PC-9 (cell line): Measurements from ENCODE around the gene KNCN.

Source experiments
- CTCF ChIP-seq: fragments of 200-600 bp; sonication (generic); conservative IDR thresholded peaks from 2 replicates; pipeline ENCODE4 v1.6.1; 2017; ENCODE audit warnings: mixed run types, antibody characterized with exemption, mild to moderate bottlenecking, moderate library complexity
- EZH2 ChIP-seq: fragments of 200-600 bp; sonication (generic); IDR thresholded peaks from 2 replicates; pipeline ENCODE4 v1.8.0; 2017; ENCODE audit warnings: antibody characterized with exemption, low read depth

GRCh38 chr1:46525253-46525983, 26.0 kb downstream of the KNCN start:
- TF ChIP-seq CTCF (no peak), EZH2 (no peak)
